CD4-positive, alpha-beta T cell treated with Interleukin-10 for 1 hour (primary cell): ENCODE data around the gene NFATC2IP.
"Not testable (repeated sequence)": the region's sequence is repeated elsewhere in the genome, so short reads cannot be mapped to it uniquely, and the experiment has no call there.

Source experiments
- DNase-seq: peaks from one replicate; pipeline ENCODE4 v3.0.0-alpha.2; 2020

NFATC2IP gene

DNA sequence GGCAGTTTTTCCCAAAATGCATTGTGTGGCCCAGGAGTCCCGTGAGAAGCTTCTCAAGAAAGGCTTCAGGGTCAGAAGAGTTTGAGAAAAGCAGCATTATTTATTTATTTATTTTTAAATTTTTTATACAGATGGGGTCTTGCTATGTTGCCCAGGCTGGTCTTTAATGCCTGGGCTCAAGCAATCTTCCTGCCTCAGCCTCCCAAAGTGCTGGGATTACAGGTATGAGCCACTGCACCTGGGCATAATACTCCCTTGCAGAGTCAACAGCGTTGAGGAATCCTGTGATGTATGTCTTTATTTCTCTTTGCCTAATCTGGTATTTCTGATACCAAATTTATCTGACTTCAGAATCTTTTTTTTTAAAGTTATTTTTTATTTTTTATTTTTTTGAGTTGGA lies 49.3 kb downstream of the NFATC2IP start:
- DNase-seq, result no peak

DNA sequence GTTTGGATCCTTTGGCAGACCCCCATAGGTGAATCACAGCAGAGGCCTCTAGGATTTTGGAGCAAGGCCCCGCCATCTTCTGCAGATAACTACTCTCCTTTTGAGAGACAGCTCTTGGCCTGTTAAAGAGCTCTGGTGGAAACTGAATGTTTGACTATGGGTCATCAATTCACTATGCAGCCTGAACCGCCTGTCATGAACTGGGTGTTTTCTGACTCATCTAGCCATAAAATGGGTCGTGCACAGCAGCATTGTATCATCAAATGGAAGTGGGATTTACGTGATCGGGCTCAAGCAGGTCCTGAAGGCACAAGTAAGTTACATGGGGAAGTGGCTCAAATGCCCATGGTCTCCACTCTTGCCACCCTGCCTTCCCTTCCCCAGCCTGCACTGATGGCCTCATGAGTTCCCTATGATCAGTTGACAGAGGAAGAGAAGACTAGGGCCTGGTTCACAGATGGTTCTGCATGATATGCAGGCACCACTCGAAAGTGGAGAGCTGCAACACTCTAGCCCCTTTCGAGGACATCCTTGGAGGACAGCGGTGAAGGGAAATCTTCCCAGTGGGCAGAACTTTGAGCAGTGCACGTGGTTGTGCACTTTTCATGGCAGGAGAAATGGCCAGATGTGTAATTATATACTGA lies 53.9 kb downstream of the NFATC2IP start:
- DNase-seq, result not testable (repeated sequence)

DNA sequence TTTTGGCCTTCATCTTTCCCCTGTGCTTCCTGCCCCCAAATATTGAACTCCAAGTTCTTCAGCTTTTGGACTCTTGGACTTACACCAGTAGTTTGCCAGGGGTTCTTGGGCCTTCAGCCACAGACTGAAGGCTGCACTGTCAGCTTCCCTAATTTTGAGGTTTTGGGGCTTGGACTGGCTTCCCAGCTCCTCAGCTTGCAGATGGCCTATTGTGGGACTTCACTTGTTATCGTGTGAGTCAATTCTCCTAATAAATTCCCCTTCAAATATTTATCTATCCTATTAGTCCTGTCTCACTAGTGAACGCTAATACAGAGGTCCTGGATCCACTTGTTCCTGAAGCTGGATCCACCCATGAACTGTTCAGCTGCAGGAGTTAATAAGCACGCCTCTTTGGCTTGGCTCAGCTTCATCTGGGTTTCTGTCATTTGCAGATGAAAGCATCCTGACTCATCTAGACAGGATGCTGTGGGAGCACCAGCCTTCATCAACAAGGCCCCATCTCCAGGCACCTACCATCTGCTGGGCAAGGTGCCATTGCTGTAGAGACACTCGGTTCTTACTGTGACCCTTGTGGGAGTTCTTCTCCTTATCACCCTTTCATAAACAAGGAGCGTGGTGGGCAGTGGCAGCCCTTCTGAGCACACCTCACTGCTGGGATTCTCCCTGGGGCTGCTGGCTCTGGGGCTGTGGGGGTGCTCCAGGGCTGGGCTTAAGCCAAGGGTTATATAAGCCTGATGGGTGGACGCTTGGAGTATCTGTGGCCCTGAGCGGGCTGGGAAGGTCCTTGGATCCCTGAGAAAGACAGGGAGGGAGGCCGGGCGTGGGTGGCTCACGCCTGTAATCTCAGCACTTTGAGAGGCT lies 57.2 kb downstream of the NFATC2IP start:
- DNase-seq, result peak; percentile 67

DNA sequence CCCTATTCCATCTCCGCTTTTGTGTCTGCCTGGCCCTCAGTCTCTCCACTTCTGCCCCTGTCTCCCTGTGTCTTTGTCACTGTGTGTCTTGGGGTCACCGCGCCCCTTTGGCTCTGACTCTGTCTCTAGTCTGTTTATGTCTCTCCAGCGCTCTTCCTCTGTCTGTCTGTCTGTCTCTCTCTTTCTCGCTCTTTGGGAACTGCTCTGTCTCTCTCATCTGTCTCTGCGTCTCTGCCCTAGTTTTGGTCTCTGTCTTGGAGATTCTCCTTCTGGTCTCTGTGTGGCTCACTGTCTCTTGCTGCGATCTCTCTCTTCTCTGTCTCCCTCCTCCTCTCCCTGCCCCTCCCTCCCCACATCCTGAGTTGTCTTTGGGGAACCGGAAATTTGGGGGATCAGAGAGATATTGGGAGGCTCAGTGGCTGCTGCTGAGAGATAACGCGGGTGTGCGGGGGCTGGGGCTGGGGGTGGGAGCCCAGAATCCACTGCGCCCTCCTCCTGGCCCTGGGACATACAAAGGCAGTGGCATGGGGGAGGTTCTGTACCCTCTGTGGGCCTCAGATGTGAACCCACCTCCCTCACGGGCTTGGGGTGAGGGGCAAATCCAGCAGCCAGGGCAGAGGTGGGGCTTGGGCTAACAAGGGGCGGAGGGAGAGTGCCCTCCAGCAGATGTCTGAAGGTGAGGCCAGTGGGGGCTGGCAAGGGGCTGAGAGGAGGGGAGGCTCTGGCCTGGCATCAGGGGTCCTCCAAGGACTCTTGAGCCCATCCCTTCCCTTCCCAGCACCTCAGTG lies 58.5 kb downstream of the NFATC2IP start:
- peak; percentile 39 for DNase-seq

DNA sequence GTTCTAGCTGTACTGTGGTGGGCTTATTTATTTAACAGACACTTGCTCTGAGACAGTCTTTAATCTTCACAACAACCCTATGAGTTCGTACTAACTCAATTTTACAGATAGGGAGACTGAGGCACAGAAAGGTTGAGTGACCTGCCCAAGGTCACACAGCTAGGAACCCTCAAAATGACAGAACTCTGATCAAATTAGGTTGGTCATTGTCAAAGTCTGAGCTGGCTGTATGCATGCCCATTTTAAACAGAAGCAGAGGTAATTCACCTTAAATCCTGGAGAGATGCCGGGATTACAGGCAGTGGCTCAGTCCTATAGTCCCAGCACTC lies 59.1 kb downstream of the NFATC2IP start:
- no peak for DNase-seq

DNA sequence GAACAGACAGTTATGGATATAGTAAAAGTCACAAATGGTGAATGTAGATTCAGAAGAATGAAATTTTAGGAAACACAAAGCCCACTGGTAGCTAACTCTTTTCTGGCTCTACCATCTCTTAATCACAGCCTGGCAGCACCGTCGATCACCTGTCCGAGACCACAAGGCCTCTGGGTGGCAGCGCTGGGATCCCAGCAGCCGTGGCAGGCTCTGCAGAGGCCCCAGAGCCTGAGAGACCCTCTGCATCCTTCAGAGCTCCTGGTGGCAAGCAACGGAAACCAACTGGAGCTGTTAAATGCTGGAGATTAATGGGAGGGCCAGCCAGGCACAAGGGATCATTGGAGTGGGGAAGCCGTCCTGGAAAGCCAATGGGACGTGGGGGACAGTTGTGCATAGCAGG lies 60.4 kb downstream of the NFATC2IP start:
- DNase-seq, result no peak

DNA sequence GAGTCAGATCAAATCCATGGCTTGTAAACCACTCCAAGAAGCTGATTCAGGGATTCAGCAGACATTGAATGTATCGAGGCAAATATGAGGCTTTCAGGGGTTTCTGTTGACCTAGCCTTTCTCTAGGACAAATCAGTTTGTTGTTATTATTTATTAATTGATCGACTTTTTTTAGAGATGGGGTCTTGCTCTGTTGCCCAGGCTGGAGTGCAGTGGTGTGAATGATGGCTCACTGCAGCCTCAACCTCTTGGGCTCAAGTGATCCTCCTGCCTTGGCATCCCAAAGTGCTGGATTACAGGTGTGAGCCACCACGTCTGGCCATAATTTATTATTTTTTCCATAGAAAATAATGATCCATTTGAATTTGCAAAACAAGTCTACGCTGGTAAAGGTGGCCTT lies 61.1 kb downstream of the NFATC2IP start:
- DNase-seq, result no peak

DNA sequence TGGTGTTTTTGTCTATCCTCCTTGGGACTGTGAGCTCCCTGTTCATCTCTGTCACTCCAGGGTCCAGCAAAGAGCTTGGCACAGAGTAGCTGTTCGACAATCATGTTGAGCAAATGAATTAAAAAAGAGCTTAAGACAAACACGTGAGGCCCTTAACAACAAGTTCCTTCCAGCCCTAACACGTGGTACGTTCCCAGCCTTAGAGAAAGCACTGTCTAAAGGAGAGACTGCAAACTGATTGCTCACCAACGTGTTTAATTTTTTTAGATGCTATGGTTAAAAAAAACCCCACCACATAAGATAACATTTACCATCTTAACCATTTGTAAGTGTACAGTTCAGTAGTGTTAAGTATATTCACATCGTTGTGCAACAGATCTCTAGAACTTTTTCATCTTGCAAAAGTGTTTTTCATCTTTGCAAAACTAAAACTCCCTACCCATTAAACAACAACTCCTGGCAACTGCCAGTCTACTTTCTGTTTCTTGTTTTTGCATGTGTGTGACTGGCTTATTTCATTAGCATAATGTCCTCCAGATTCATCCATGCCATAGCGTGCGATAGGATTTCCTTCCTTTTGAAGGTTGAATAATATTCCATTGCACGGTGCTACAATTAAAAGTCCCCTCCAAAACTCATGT lies 62.3 kb downstream of the NFATC2IP start:
- DNase-seq, result peak; percentile 43

DNA sequence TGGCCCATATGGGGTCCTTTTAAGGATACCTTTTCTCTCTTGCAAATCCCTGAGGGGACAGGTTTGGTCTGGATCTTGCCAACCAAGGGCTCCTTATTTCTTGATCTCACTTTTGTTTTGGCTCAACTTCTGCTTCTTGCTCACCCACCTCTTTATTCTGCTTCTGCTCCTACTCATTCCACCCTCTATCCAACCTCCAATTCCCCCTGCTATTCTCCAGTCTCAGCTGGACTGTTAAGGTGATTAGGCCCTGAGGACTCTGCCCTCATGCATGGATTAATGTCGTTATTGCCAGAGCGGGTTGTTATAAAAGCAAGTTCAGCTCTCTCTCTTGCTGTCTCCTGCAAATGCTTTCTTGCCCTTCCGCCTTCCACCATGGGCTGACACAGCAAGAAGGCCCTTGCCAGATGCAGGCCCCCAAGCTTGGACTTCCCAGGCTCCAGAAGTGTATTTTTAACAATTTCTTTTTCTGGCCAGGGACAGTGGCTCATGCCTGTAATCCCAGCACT lies 63.9 kb downstream of the NFATC2IP start:
- DNase-seq, result no peak
